C4-2B (cell line): ENCODE data around the gene SULT6B1.
"Not testable (repeated sequence)": the region's sequence is repeated elsewhere in the genome, so short reads cannot be mapped to it uniquely, and the experiment has no call there.

ENCODE experiments used
- H3K27ac ChIP-seq: fragments of 450-650 bp; 2 replicates; pipeline ENCODE4 v1.5.1; 2017
- CTCF ChIP-seq: fragments of 450-650 bp; conservative IDR thresholded peaks from 2 replicates; pipeline ENCODE4 v1.5.1; 2017; ENCODE audit warnings: mild to moderate bottlenecking
- ZFX ChIP-seq: fragments of 450-650 bp; IDR thresholded peaks from 2 replicates; pipeline ENCODE4 v1.6.1; 2017

SULT6B1 gene

GRCh38 chr2:37188570-37188969 lies at the start of gene SULT6B1:
TSS of gene SULT6B1 (minus strand) at chr2:37188670. CDS start at chr2:37188640, 30 bp downstream.
- no peak within 1 kb of the TSS for H3K27ac ChIP-seq
- TF ChIP-seq CTCF, result no peak
- no peak for TF ChIP-seq ZFX

GRCh38 chr2:37232131-37232933 lies 43.9 kb upstream of the SULT6B1 start:
- H3K27ac ChIP-seq, result peak overlapping the region; percentile 90
- TF ChIP-seq CTCF (no peak), ZFX (no peak)

- no peak for TF ChIP-seq ZFX
- TF ChIP-seq CTCF, result no peak
- peak within 1 kb of the TSS; percentile 90 for H3K27ac ChIP-seq
These were observed 43.0 kb upstream of the SULT6B1 start, which contains the start of the genes CEBPZ and NDUFAF7 for GRCh38 chr2:37231241-37232130. TSS of gene CEBPZ (minus strand) at chr2:37231596. CDS start at chr2:37231567, 29 bp downstream. TSS of gene NDUFAF7 (plus strand) at chr2:37231658. CDS start at chr2:37231706, 48 bp downstream.

- no peak for TF ChIP-seq ZFX
- no peak for TF ChIP-seq CTCF
- H3K27ac ChIP-seq, result peak overlapping the region; percentile 90
These were observed 42.1 kb upstream of the SULT6B1 start for GRCh38 chr2:37230581-37230980.

- TF ChIP-seq CTCF (no peak), ZFX (no peak)
These were observed 40.3 kb upstream of the SULT6B1 start for GRCh38 chr2:37228788-37229187.

GRCh38 chr2:37226863-37227262 lies 38.4 kb upstream of the SULT6B1 start:
- TF ChIP-seq CTCF, result no peak
- no peak for TF ChIP-seq ZFX
- H3K27ac ChIP-seq, result no peak overlapping the region

More at GRCh38 chr2:37228788-37229187, 40.3 kb upstream of the SULT6B1 start:
- H3K27ac ChIP-seq, result no peak overlapping the region

GRCh38 chr2:37225129-37225528 lies 36.7 kb upstream of the SULT6B1 start:
- H3K27ac ChIP-seq, result not testable (repeated sequence)
